Kasumi-1 (cell line): ENCODE results near the gene SMARCA2.

ENCODE experiments used
- DNase-seq, 2 experiments: peaks; one replicate each; lab custom pipeline; 2025; lab: John Stamatoyannopoulos, UW

The SMARCA2 gene

GRCh38 chr9:2174911-2175310, 159.8 kb downstream of the SMARCA2 start:
- DNase-seq = no peak

GRCh38 chr9:2177121-2177520, 162.0 kb downstream of the SMARCA2 start:
- no peak for DNase-seq

GRCh38 chr9:2178034-2178734, 163.0 kb downstream of the SMARCA2 start:
- DNase-seq = no peak

- no peak for DNase-seq
These were observed 164.4 kb downstream of the SMARCA2 start for GRCh38 chr9:2179567-2179966.

GRCh38 chr9:2180154-2180553, 165.0 kb downstream of the SMARCA2 start:
- no peak for DNase-seq

GRCh38 chr9:2180704-2181103, 165.6 kb downstream of the SMARCA2 start:
- DNase-seq = no peak

- DNase-seq = peak in 1 of 2 experiments; percentile 14
These were observed 166.6 kb downstream of the SMARCA2 start for GRCh38 chr9:2181792-2182191.

- DNase-seq = no peak
These were observed 175.9 kb downstream of the SMARCA2 start for GRCh38 chr9:2190939-2191608.

GRCh38 chr9:2191609-2191972, 176.4 kb downstream of the SMARCA2 start:
- no peak for DNase-seq

GRCh38 chr9:2192356-2192979, 177.3 kb downstream of the SMARCA2 start:
- no peak for DNase-seq

- no peak for DNase-seq
These were observed 178.4 kb downstream of the SMARCA2 start for GRCh38 chr9:2193552-2193951.

- no peak for DNase-seq
These were observed 180.1 kb downstream of the SMARCA2 start for GRCh38 chr9:2195211-2195610.

GRCh38 chr9:2196757-2197156, 181.6 kb downstream of the SMARCA2 start:
- no peak for DNase-seq

- DNase-seq = no peak
These were observed 183.9 kb downstream of the SMARCA2 start for GRCh38 chr9:2198956-2199635.

- DNase-seq = no peak
These were observed 185.1 kb downstream of the SMARCA2 start for GRCh38 chr9:2199999-2200796.

- DNase-seq = no peak
These were observed 193.3 kb downstream of the SMARCA2 start for GRCh38 chr9:2208465-2208864.

GRCh38 chr9:2208991-2209390, 193.8 kb downstream of the SMARCA2 start:
- no peak for DNase-seq

- DNase-seq = no peak
These were observed 194.3 kb downstream of the SMARCA2 start for GRCh38 chr9:2209400-2209799.

- no peak for DNase-seq
These were observed 195.1 kb downstream of the SMARCA2 start for GRCh38 chr9:2210201-2210600.

- DNase-seq = no peak
These were observed 198.8 kb downstream of the SMARCA2 start for GRCh38 chr9:2213830-2214468.

- DNase-seq = no peak
These were observed 199.6 kb downstream of the SMARCA2 start for GRCh38 chr9:2214707-2215106.
